ENCODE results near the gene LACRT. TPM values are rescaled to one million over a fixed set of nuclear protein-coding genes. Genes with fewer than 3 reads are reported as not detected.

Gene LACRT
- total and polyA plus RNA-seq, 2 donors (not counting 3 experiments of a cell fraction or from before 2014, with no cell fraction given), result not detected

DNA sequence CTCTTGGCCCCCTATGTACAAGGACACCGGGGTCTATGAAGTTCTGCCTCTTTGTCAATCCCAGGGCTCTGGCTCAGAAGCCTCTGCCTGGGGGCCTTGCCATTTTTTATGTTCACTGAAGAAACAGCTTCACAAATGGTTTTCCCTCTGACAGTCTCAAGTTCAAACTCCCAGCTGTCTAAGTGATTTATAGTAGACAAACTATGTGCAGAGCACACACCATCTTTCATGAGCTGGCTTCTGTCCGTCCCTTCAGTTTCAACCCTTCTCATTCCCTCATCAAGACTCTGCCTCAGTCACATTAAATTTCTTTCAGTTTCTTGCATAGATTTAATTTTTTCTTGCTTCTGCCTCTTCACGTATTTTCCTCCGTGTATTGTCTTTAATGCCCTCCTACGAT lies 16.2 kb upstream of the LACRT start:
- Histone ChIP-seq H2AFZ (ENCODE audit: low read depth, low read length) (no peak overlapping the region), H3K4me2 (ENCODE audit: insufficient read depth, low read length) (no peak overlapping the region), H3K4me1 (ENCODE audit: control insufficient read depth, extremely low read depth, insufficient read depth, low read length) (no peaks in the 10 kb centered on the region), H3K9me3 (replicated peaks; ENCODE audit: control insufficient read depth, insufficient read depth, low read length) (no peaks in the 10 kb centered on the region), H4K20me1 (replicated peaks; ENCODE audit: control insufficient read depth, extremely low read depth, insufficient read depth, low read length) (no peaks in the 10 kb centered on the region), H3K79me2 (ENCODE audit: control insufficient read depth, insufficient read depth, low read length) (no peaks in the 10 kb centered on the region), H3K27me3 (ENCODE audit: control insufficient read depth in 2 of 2, insufficient read depth in 2 of 2, low read length in 2 of 2) (no peaks in the 10 kb centered on the region), H3K4me3 (replicated peaks in 1 of 3; ENCODE audit: insufficient read depth in 1 of 3, low read depth in 1 of 3, low read length in 3 of 3) (no peak overlapping the region), H3K9ac (replicated peaks; ENCODE audit: extremely low read depth, insufficient read depth, low read length) (no peak overlapping the region), H3K27ac (ENCODE audit: insufficient read depth, low read depth, low read length) (no peak overlapping the region), H3K9me1 (replicated peaks; ENCODE audit: control insufficient read depth, extremely low read depth, insufficient read depth, low read length) (no peaks in the 10 kb centered on the region), H3K36me3 (ENCODE audit: control insufficient read depth in 2 of 2, extremely low read depth in 1 of 2, insufficient read depth in 2 of 2, low read length in 2 of 2) (no peaks in the 10 kb centered on the region)
- DNase-seq (ENCODE audit: low read depth, low spot score), result no peak
- TF ChIP-seq, protein P1, sequence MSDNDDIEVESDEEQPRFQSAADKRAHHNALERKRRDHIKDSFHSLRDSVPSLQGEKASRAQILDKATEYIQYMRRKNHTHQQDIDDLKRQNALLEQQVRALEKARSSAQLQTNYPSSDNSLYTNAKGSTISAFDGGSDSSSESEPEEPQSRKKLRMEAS (IDR thresholded peaks at IDR 0.05; ENCODE audit: insufficient read depth, insufficient read length), result no peak
- TF ChIP-seq FOS (IDR thresholded peaks at IDR 0.05; ENCODE audit: borderline replicate concordance, insufficient read depth, low read length) (no peak), JUN (IDR thresholded peaks at IDR 0.05; ENCODE audit: borderline replicate concordance, insufficient read depth, insufficient read length, low read depth) (no peak), GATA2 (IDR thresholded peaks at IDR 0.05; ENCODE audit: insufficient read depth, insufficient read length, low read depth, low read length) (no peak), EZH2 (IDR thresholded peaks at IDR 0.05; ENCODE audit: borderline replicate concordance, low read depth, low read length, severe bottlenecking) (no peak), MYC (IDR thresholded peaks at IDR 0.05; ENCODE audit: low read depth, low read length) (no peak)
- TF ChIP-seq, protein P2, sequence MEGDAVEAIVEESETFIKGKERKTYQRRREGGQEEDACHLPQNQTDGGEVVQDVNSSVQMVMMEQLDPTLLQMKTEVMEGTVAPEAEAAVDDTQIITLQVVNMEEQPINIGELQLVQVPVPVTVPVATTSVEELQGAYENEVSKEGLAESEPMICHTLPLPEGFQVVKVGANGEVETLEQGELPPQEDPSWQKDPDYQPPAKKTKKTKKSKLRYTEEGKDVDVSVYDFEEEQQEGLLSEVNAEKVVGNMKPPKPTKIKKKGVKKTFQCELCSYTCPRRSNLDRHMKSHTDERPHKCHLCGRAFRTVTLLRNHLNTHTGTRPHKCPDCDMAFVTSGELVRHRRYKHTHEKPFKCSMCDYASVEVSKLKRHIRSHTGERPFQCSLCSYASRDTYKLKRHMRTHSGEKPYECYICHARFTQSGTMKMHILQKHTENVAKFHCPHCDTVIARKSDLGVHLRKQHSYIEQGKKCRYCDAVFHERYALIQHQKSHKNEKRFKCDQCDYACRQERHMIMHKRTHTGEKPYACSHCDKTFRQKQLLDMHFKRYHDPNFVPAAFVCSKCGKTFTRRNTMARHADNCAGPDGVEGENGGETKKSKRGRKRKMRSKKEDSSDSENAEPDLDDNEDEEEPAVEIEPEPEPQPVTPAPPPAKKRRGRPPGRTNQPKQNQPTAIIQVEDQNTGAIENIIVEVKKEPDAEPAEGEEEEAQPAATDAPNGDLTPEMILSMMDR (IDR thresholded peaks at IDR 0.05; ENCODE audit: extremely low read depth in 1 of 2, insufficient read depth in 1 of 2, low read depth in 1 of 2, low read length in 2 of 2), result no peak
- CTCF ChIA-PET, result no interaction called here
- no peak for FAIRE-seq
- intact Hi-C loops (cut with micrococcal nuclease) (no loop called here), dilution Hi-C loops (cut with MboI; ENCODE audit: extremely low pct_ligation_motif_present, low sequenced_read_pairs) (no loop called here)
- POLR2A ChIA-PET, result no interaction called here
- BruUV-seq (replicated peaks), result no TSS peak

Measured in endothelial cell of umbilical vein (primary cell).